Heart left ventricle (tissue), 16 donors: ENCODE data around the gene SLC33A1. TPM values are rescaled to one million over a fixed set of nuclear protein-coding genes. Genes with fewer than 3 reads are reported as not detected.

ENCODE experiments used
- ATAC-seq, 4 donors: fragments of 200-7000 bp; cut with Tn5 transposase; one replicate each; pipeline ENCODE4 v1.9.1; 2020 to 2022; ENCODE audit warnings: moderate library complexity in 4 of 4, mild to moderate bottlenecking in 3 of 4, moderate number of reproducible peaks in 1 of 4
- DNase-seq, 5 donors: peaks; one replicate each; pipeline ENCODE4 v3.0.0-alpha.2; 2020
- H3K27ac ChIP-seq, 12 donors: fragments of 200-600 bp; sonication (generic) in 4 of 12; one replicate each; pipeline versions ENCODE4 v1.5.0 to v1.8.0; 2016 to 2022; ENCODE audit warnings: mild to moderate bottlenecking in 2 of 12
- H3K27me3 ChIP-seq, 9 donors: fragments of 200-600 bp; sonication (generic) in 2 of 9; one replicate each; pipeline versions ENCODE4 v1.5.1 to v1.8.0; 2016 to 2022; ENCODE audit warnings: mild to moderate bottlenecking in 3 of 9
- H3K36me3 ChIP-seq, 9 donors: fragments of 200-600 bp; sonication (generic) in 2 of 9; one replicate each; pipeline versions ENCODE4 v1.5.0 to v1.8.0; 2018 to 2022; ENCODE audit warnings: mild to moderate bottlenecking in 2 of 9
- H3K4me1 ChIP-seq, 12 donors: fragments of 200-600 bp; sonication (generic) in 4 of 12; one replicate each; pipeline versions ENCODE4 v1.5.0 to v1.8.0; 2016 to 2022; ENCODE audit warnings: mild to moderate bottlenecking in 3 of 12
- H3K4me3 ChIP-seq, 12 donors: fragments of 200-600 bp; sonication (generic) in 4 of 12; one replicate each; pipeline versions ENCODE4 v1.5.0 to v1.8.0; 2017 to 2022; ENCODE audit warnings: mild to moderate bottlenecking in 9 of 12, moderate library complexity in 4 of 12
- H3K9me3 ChIP-seq, 12 donors: fragments of 200-600 bp; sonication (generic) in 4 of 12; one replicate each; pipeline versions ENCODE4 v1.5.0 to v1.8.0; 2016 to 2022; ENCODE audit warnings: mild to moderate bottlenecking in 1 of 12
- CTCF ChIP-seq, 12 donors: fragments of 200-600 bp; sonication (generic) in 4 of 12; IDR thresholded peaks; one replicate each; pipeline versions ENCODE4 v1.5.0 to v1.8.0; 2018 to 2022; ENCODE audit warnings: antibody characterized with exemption in 12 of 12, mild to moderate bottlenecking in 5 of 12
- POLR2A ChIP-seq, 2 donors: fragments of 450-650 bp; IDR thresholded peaks; one replicate each; pipeline ENCODE4 v1.6.1; 2017; ENCODE audit warnings: antibody characterized with exemption in 2 of 2, mild to moderate bottlenecking in 2 of 2, moderate library complexity in 2 of 2
- whole genome bisulfite sequencing, 4 donors: extraction: QIAGEN DNeasy Blood & Tissue Kit in 2 of 4; methylation state at CpG; one replicate each; pipeline versions ENCODE4 v1.1.5 to v1.1.7; 2013 to 2018; 5-methylcytosine and 5-hydroxymethylcytosine counted together
- intact Hi-C, 10 donors: fragments of 100-400 bp; cut with DNase I; formaldehyde crosslinking; loops; one replicate each; pipeline versions ENCODE4 v1.11.1 to v1.14.2; 2022
- polyA plus RNA-seq, 2 donors: library from polyadenylated mRNA; stranded (reverse); fragments of 200-250 nt; gene quantifications; one replicate each; pipeline ENCODE4 v1.2.3, GENCODE V29; 2013
- total RNA-seq, 9 donors: library from RNA; depleted of rRNA in 2 of 9; stranded (reverse); fragments of >200 nt in 2 of 9; fragmentation: NEBNext Ultra II Directional in 3 of 9; extraction: Animal tissue kit (Norgen Biotek cat#: 25700) in 3 of 9; gene quantifications; one replicate each; pipeline versions ENCODE4 v1.1.0 to v1.2.4, GENCODE V29; 2016 to 2023
- donor health status: ischemic (EF 13 %, LVEDD 7.1; RV severe dilation, severe dysfunction).
- donor health status: healthy with polysubstance abuse.
- donor health status: DM: no; HTN: yes; CAD: no.
- donor health status: DM: no; HTN: no; CAD: no.
- donor health status: ischemic (EF 25% LVEDD 6.9; RV normal size, moderate dysfunction).
- donor health status: ischemic (EF 25% LVEDD 5.7; RV mildly dilated, moderate dysfunction).
- donor health status: healthy.
- donor health status: DM: yes; HTN: yes; CAD: no.
- donor health status: ischemic (EF 35%, LVEDD 5.7; RV mildly dilated, moderate dysfunction).
- donor health status: nonischemic (EF 11% LVEDD 7.7; RV severe dilation, severe dysfunction).
- donor health status: DM: yes; HTN: yes; CAD: no.
- donor health status: PGD.
- donor health status: ischemic (EF 29% LVEDD 5.4; RV normal size, mild dysfunction).
- donor health status: nonischemic (EF 23%, LVEDD 6.1; RV moderate dilation, normal function).

SLC33A1 gene
- total and polyA plus RNA-seq, 11 donors, result 4.8 to 30.5 (median 21.6) TPM

GRCh38 chr3:155885292-155885691 lies 31.1 kb upstream of the SLC33A1 start:
- Histone ChIP-seq H3K4me1 (peaks cover 0 to 28% (median 5%) of the 10 kb centered on the region in 12 donors), H3K36me3 (no peaks in the 10 kb centered on the region), H3K27me3 (no peaks in the 10 kb centered on the region), H3K4me3 (no peak overlapping the region), H3K9me3 (no peaks in the 10 kb centered on the region), H3K27ac (no peak overlapping the region)
- ATAC-seq (no peak), DNase-seq (no peak)
- TF ChIP-seq CTCF (IDR thresholded peaks at IDR 0.05), result no peak
- TF ChIP-seq POLR2A (IDR thresholded peaks at IDR 0.05), result no peak
- intact Hi-C loops, result no loop called here

- 90 to 92% (median 90%) methylated on average over 7 of the region's 7 CpGs for WGBS, 4 donors
- H3K27ac ChIP-seq, result no peak overlapping the region
- H3K4me3 ChIP-seq, result no peak overlapping the region
- H3K4me1 ChIP-seq, result peaks cover 0 to 20% (median 0%) of the 10 kb centered on the region in 12 donors
- intact Hi-C loops, result no loop called here
- ATAC-seq, result no peak
- TF ChIP-seq CTCF (IDR thresholded peaks at IDR 0.05), result no peak
- TF ChIP-seq POLR2A (IDR thresholded peaks at IDR 0.05), result no peak
- H3K27me3 ChIP-seq, result no peaks in the 10 kb centered on the region
- DNase-seq, result no peak
- no peaks in the 10 kb centered on the region for H3K9me3 ChIP-seq
- no peaks in the 10 kb centered on the region for H3K36me3 ChIP-seq
These were observed 30.1 kb upstream of the SLC33A1 start for GRCh38 chr3:155884292-155884691.

GRCh38 chr3:155880286-155880685 lies 26.1 kb upstream of the SLC33A1 start:
- Histone ChIP-seq H3K27ac (no peak overlapping the region), H3K4me3 (no peak overlapping the region), H3K9me3 (no peaks in the 10 kb centered on the region), H3K36me3 (no peaks in the 10 kb centered on the region), H3K27me3 (no peaks in the 10 kb centered on the region), H3K4me1 (peaks cover 0 to 19% (median 0%) of the 10 kb centered on the region in 12 donors)
- TF ChIP-seq POLR2A (IDR thresholded peaks at IDR 0.05), result no peak
- TF ChIP-seq CTCF (IDR thresholded peaks at IDR 0.05), result no peak
- DNase-seq (no peak), ATAC-seq (no peak)
- intact Hi-C loops, result no loop called here

- H3K27ac ChIP-seq, result no peak overlapping the region
- peaks cover 0 to 30% (median 17%) of the 10 kb centered on the region in 12 donors for H3K4me1 ChIP-seq
- intact Hi-C loops, result loop anchor here in 2 of 10 donors (10.0 kb wide), 2 partner anchors 132 to 1552 kb away; partner anchors contain the start of genes DHX36 (in 1 of the 2) and PLCH1 (in 1 of the 2)
- no peak for DNase-seq
- H3K36me3 ChIP-seq, result no peaks in the 10 kb centered on the region
- WGBS, 4 donors, result 69 to 81% (median 81%) methylated on average over 2 of the region's 2 CpGs
- no peak overlapping the region for H3K4me3 ChIP-seq
- no peak for TF ChIP-seq POLR2A (IDR thresholded peaks at IDR 0.05)
- TF ChIP-seq CTCF (IDR thresholded peaks at IDR 0.05), result no peak
- H3K9me3 ChIP-seq, result no peaks in the 10 kb centered on the region
- no peak for ATAC-seq
- no peaks in the 10 kb centered on the region for H3K27me3 ChIP-seq
These were observed 22.3 kb upstream of the SLC33A1 start for GRCh38 chr3:155876503-155876902.
